Neural cell (in vitro differentiated cells): Measurements from ENCODE around the gene DPPA3. TPM values are rescaled to one million over a fixed set of nuclear protein-coding genes. Genes with fewer than 3 reads are reported as not detected.

Experiments used
- H2AFZ ChIP-seq: fragments of 200-600, 300-800 bp; sonication (generic), shearing (Covaris generic); 2 replicates; pipeline ENCODE4 v1.6.0; 2014; ENCODE audit warnings: low read depth, mild to moderate bottlenecking, antibody characterized with exemption, low read length, moderate library complexity
- H3F3A ChIP-seq: fragments of 200-600 bp; shearing (Covaris generic); 2 replicates; pipeline ENCODE4 v1.6.1; 2016; ENCODE audit warnings: mild to moderate bottlenecking, moderate library complexity, mixed read lengths, antibody characterized with exemption, low read length; ENCODE audit not compliant: insufficient read depth, poor library complexity, severe bottlenecking
- H3K27ac ChIP-seq: fragments of 200-600, 300-800 bp; sonication (generic), shearing (Covaris generic); 2 replicates; pipeline ENCODE4 v1.5.1; 2014; ENCODE audit warnings: mild to moderate bottlenecking, low read length, moderate library complexity
- H3K27me3 ChIP-seq: fragments of 300-800, 200-600 bp; sonication (generic), shearing (Covaris generic); 2 replicates; pipeline ENCODE4 v1.6.0; 2014; ENCODE audit warnings: mild to moderate bottlenecking, low read depth, low read length, moderate library complexity; ENCODE audit not compliant: insufficient read depth
- H3K36me3 ChIP-seq: fragments of 300-800, 200-600 bp; sonication (generic), shearing (Covaris generic); 2 replicates; pipeline ENCODE4 v1.5.1; 2014; ENCODE audit warnings: mild to moderate bottlenecking, antibody characterized with exemption, low read length, moderate library complexity; ENCODE audit not compliant: insufficient read depth
- H3K4me2 ChIP-seq: fragments of 300-800, 200-600 bp; sonication (generic), shearing (Covaris generic); 2 replicates; pipeline ENCODE4 v1.6.0; 2014; ENCODE audit warnings: mild to moderate bottlenecking, low read length
- H3K4me3 ChIP-seq: fragments of 300-800, 200-600 bp; sonication (generic), shearing (Covaris generic); 2 replicates; pipeline ENCODE4 v1.5.1; 2014; ENCODE audit warnings: mild to moderate bottlenecking, low read length, moderate library complexity
- H3K79me2 ChIP-seq: fragments of 200-600 bp; shearing (Covaris generic); replicated peaks from 2 replicates; pipeline ENCODE4 v1.6.0; 2014; ENCODE audit warnings: mild to moderate bottlenecking, low read length, moderate library complexity; ENCODE audit not compliant: insufficient read depth
- H3K9ac ChIP-seq: fragments of 300-800, 200-600 bp; sonication (generic), shearing (Covaris generic); 2 replicates; pipeline ENCODE4 v1.6.1; 2016; ENCODE audit warnings: mild to moderate bottlenecking, low read length, mixed read lengths
- H3K9me2 ChIP-seq: fragments of 200-600 bp; shearing (Covaris generic); 2 replicates; pipeline ENCODE4 v1.6.1; 2016; ENCODE audit warnings: mild to moderate bottlenecking, low read length, mixed read lengths; ENCODE audit not compliant: insufficient read depth
- H3K9me3 ChIP-seq: fragments of 200-600, 300-800 bp; sonication (generic), shearing (Covaris generic); 2 replicates; pipeline ENCODE4 v1.6.1; 2016; ENCODE audit warnings: mild to moderate bottlenecking, mixed run types, low read length, moderate library complexity, mixed read lengths
- H4K20me1 ChIP-seq: fragments of 200-600 bp; shearing (Covaris generic); 2 replicates; pipeline ENCODE4 v1.6.1; 2016; ENCODE audit warnings: mild to moderate bottlenecking, mixed run types; ENCODE audit not compliant: insufficient read depth
- EP300 ChIP-seq: fragments of 450-650 bp; conservative IDR thresholded peaks from 2 replicates; pipeline ENCODE4 v1.6.1; 2014; ENCODE audit warnings: antibody characterized with exemption, mild to moderate bottlenecking, moderate library complexity; ENCODE audit not compliant: poor library complexity, severe bottlenecking
- EZH2 ChIP-seq: fragments of 200-600, 300-800 bp; shearing (Covaris generic), sonication (generic); IDR thresholded peaks from 2 replicates; pipeline ENCODE4 v1.6.1; 2014; ENCODE audit warnings: antibody characterized with exemption, low read length, borderline replicate concordance, mild to moderate bottlenecking; ENCODE audit not compliant: insufficient read depth, poor library complexity, severe bottlenecking
- MXI1 ChIP-seq: fragments of 450-650 bp; conservative IDR thresholded peaks from 2 replicates; pipeline ENCODE4 v1.6.1; 2014; ENCODE audit warnings: antibody characterized with exemption, mild to moderate bottlenecking; ENCODE audit not compliant: poor library complexity, severe bottlenecking
- POLR2AphosphoS5 ChIP-seq: IDR thresholded peaks from 2 replicates; pipeline ENCODE4 v1.6.1; 2012
- RAD21 ChIP-seq: fragments of 450-650 bp; conservative IDR thresholded peaks from 2 replicates; pipeline ENCODE4 v1.6.1; 2014; ENCODE audit warnings: antibody characterized with exemption, mild to moderate bottlenecking, moderate library complexity
- SMC3 ChIP-seq: fragments of 450-650 bp; conservative IDR thresholded peaks from 2 replicates; pipeline ENCODE4 v1.6.1; 2014; ENCODE audit warnings: antibody characterized with exemption, mild to moderate bottlenecking, moderate library complexity; ENCODE audit not compliant: poor library complexity
- TAF1 ChIP-seq: IDR thresholded peaks from 2 replicates; pipeline ENCODE4 v1.6.1; 2012; ENCODE audit warnings: low read depth
- polyA plus RNA-seq: library from polyadenylated mRNA; depleted of rRNA; stranded (reverse); fragments of >200 nt; gene quantifications from 2 replicates; pipeline ENCODE4 v1.2.3, GENCODE V29; 2014
- TF ChIP-seq, protein P1 (sequence below): fragments of 450-650 bp; IDR thresholded peaks from 2 replicates; pipeline ENCODE4 v1.5.1; 2014; ENCODE audit warnings: antibody characterized with exemption, mild to moderate bottlenecking, moderate library complexity; ENCODE audit not compliant: poor library complexity, severe bottlenecking
- TF ChIP-seq, protein P2 (sequence below): IDR thresholded peaks from 2 replicates; pipeline ENCODE4 v1.6.1; 2012; ENCODE audit warnings: borderline replicate concordance

DPPA3 gene
- polyA plus RNA-seq, 1 donor from 2014 or later = not detected

DNA sequence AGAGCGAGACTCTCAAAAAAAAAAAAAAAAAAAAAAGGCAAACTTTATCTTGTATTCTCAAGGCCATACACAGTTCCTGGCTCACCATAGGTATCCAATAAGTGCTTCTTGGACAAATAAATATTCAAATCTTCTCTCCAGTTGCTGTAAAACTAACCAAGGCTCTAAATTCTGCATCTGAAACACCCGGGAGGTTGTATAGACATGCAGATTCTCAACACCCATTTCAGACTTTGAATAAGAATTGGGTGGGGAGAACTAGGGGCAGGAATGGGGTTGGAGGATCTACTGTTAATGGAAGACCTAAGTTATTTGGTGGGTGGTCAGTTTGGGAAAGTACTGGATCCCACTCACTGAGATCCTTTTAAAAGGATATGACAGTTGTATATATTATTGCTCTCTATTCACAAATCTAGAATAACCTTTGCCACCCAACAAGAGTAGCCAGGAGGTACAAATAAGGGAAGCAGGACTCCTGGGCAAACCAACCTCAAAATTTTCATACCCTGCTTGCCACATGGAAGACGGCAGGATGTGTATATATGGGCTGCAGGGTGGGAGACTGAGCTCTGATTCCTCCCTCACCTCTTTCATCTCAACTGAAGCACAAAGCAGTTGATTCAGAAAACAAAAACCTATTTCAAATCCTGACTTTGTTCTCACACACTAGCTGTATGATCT is 16.5 kb upstream of the DPPA3 start:
- Histone ChIP-seq H4K20me1 (no peaks in the 10 kb centered on the region), H2AFZ (no peak overlapping the region), H3K27me3 (no peaks in the 10 kb centered on the region), H3K79me2 (no peaks in the 10 kb centered on the region), H3F3A (no peaks in the 10 kb centered on the region), H3K9ac (no peak overlapping the region), H3K4me2 (no peak overlapping the region), H3K36me3 (no peaks in the 10 kb centered on the region), H3K27ac (no peak overlapping the region), H3K9me2 (no peaks in the 10 kb centered on the region), H3K4me3 (no peak overlapping the region), H3K9me3 (no peaks in the 10 kb centered on the region)
- TF ChIP-seq, protein P1, sequence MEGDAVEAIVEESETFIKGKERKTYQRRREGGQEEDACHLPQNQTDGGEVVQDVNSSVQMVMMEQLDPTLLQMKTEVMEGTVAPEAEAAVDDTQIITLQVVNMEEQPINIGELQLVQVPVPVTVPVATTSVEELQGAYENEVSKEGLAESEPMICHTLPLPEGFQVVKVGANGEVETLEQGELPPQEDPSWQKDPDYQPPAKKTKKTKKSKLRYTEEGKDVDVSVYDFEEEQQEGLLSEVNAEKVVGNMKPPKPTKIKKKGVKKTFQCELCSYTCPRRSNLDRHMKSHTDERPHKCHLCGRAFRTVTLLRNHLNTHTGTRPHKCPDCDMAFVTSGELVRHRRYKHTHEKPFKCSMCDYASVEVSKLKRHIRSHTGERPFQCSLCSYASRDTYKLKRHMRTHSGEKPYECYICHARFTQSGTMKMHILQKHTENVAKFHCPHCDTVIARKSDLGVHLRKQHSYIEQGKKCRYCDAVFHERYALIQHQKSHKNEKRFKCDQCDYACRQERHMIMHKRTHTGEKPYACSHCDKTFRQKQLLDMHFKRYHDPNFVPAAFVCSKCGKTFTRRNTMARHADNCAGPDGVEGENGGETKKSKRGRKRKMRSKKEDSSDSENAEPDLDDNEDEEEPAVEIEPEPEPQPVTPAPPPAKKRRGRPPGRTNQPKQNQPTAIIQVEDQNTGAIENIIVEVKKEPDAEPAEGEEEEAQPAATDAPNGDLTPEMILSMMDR = no peak
- no peak for TF ChIP-seq SMC3
- TF ChIP-seq MXI1 = no peak

DNA sequence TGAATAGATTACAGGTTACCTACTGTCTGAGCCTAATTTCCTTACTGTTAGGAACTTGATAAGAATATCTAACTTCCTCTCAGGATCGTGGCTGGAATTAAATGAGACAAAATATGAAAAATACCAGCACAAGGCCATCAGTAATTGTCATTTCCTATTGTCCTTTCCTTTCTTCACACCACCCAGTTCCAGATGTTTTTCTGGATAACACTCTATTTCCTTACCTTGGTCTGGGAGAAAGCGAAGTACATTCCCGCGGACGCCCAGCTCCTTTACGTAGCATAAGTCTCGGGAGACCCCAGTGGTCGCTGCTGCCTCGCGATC is 16.0 kb upstream of the DPPA3 start:
- Histone ChIP-seq H3K4me3 (no peak overlapping the region), H3K9me3 (no peaks in the 10 kb centered on the region), H3K4me2 (no peak overlapping the region), H2AFZ (no peak overlapping the region), H3K9ac (no peak overlapping the region), H3K36me3 (no peaks in the 10 kb centered on the region), H3K9me2 (no peaks in the 10 kb centered on the region), H3K79me2 (no peaks in the 10 kb centered on the region), H3K27me3 (no peaks in the 10 kb centered on the region), H3F3A (no peaks in the 10 kb centered on the region), H3K27ac (no peak overlapping the region), H4K20me1 (no peaks in the 10 kb centered on the region)
- TF ChIP-seq SMC3 (no peak), EP300 (no peak), TAF1 (no peak), EZH2 (no peak), MXI1 (no peak), RAD21 (no peak), POLR2AphosphoS5 (no peak)
- TF ChIP-seq, protein P1 = no peak
- TF ChIP-seq, protein P2, sequence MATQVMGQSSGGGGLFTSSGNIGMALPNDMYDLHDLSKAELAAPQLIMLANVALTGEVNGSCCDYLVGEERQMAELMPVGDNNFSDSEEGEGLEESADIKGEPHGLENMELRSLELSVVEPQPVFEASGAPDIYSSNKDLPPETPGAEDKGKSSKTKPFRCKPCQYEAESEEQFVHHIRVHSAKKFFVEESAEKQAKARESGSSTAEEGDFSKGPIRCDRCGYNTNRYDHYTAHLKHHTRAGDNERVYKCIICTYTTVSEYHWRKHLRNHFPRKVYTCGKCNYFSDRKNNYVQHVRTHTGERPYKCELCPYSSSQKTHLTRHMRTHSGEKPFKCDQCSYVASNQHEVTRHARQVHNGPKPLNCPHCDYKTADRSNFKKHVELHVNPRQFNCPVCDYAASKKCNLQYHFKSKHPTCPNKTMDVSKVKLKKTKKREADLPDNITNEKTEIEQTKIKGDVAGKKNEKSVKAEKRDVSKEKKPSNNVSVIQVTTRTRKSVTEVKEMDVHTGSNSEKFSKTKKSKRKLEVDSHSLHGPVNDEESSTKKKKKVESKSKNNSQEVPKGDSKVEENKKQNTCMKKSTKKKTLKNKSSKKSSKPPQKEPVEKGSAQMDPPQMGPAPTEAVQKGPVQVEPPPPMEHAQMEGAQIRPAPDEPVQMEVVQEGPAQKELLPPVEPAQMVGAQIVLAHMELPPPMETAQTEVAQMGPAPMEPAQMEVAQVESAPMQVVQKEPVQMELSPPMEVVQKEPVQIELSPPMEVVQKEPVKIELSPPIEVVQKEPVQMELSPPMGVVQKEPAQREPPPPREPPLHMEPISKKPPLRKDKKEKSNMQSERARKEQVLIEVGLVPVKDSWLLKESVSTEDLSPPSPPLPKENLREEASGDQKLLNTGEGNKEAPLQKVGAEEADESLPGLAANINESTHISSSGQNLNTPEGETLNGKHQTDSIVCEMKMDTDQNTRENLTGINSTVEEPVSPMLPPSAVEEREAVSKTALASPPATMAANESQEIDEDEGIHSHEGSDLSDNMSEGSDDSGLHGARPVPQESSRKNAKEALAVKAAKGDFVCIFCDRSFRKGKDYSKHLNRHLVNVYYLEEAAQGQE = no peak
